A673 (cell line): ENCODE measurements around the gene AP1S3. TPM values are rescaled to one million over a fixed set of nuclear protein-coding genes. Genes with fewer than 3 reads are reported as not detected.

Source experiments
- BruUV-seq: library from RNA; stranded (reverse); fragments of 400-500 nt; replicated peaks from 2 replicates; lab custom pipeline; 2021; lab: Mats Ljungman, UMichigan
- CTCF ChIA-PET: fragments of 300-600 bp; sonication (Branson Sonifier 250); formaldehyde crosslinking; loops from one replicate; lab custom pipeline; 2022; ENCODE audit warnings: antibody characterized with exemption; lab: Charles Lee
- POLR2A ChIA-PET: fragments of 300-600 bp; sonication (Branson Sonifier 250); formaldehyde crosslinking; loops from one replicate; lab custom pipeline; 2022; ENCODE audit warnings: antibody characterized with exemption; ENCODE audit not compliant: low non-redundant PET; lab: Charles Lee
- DNase-seq: peaks from one replicate; pipeline ENCODE4 v3.0.0-alpha.2; 2015; ENCODE audit warnings: low spot score
- H3K27ac ChIP-seq: fragments of 200-600 bp; sonication (generic); 2 replicates; pipeline ENCODE4 v1.5.1; 2016; ENCODE audit warnings: mixed run types, low read depth, mild to moderate bottlenecking, mixed read lengths, antibody characterized with exemption, low read length; ENCODE audit not compliant: poor library complexity, severe bottlenecking
- H3K27me3 ChIP-seq: fragments of 200-600 bp; sonication (generic); replicated peaks from 2 replicates; pipeline ENCODE4 v1.6.1; 2017; ENCODE audit warnings: mixed run types, low read depth, mild to moderate bottlenecking, mixed read lengths, antibody characterized with exemption, low read length; ENCODE audit not compliant: insufficient read depth, poor library complexity
- H3K36me3 ChIP-seq: fragments of 200-600 bp; sonication (generic); 2 replicates; pipeline ENCODE4 v1.6.1; 2016; ENCODE audit warnings: mixed run types, mild to moderate bottlenecking, mixed read lengths, antibody characterized with exemption, low read length; ENCODE audit not compliant: insufficient read depth, poor library complexity, severe bottlenecking
- H3K4me1 ChIP-seq: fragments of 200-600 bp; sonication (generic); 2 replicates; pipeline ENCODE4 v1.6.1; 2017; ENCODE audit warnings: mixed run types, mild to moderate bottlenecking, mixed read lengths, antibody characterized with exemption, low read length; ENCODE audit not compliant: insufficient read depth, poor library complexity, severe bottlenecking
- H3K4me3 ChIP-seq: fragments of 200-600 bp; sonication (generic); 2 replicates; pipeline ENCODE4 v1.5.1; 2016; ENCODE audit warnings: low read depth, mixed run types, mild to moderate bottlenecking, mixed read lengths, low read length; ENCODE audit not compliant: poor library complexity, severe bottlenecking
- H3K9me3 ChIP-seq: fragments of 200-600 bp; sonication (generic); 2 replicates; pipeline ENCODE4 v1.6.1; 2016; ENCODE audit warnings: mixed run types, low read depth, mild to moderate bottlenecking, mixed read lengths, antibody characterized with exemption, low read length; ENCODE audit not compliant: poor library complexity, severe bottlenecking
- CTCF ChIP-seq: fragments of 300-800, 200-600 bp; sonication (generic); conservative IDR thresholded peaks from 2 replicates; pipeline ENCODE4 v1.5.1; 2017; ENCODE audit warnings: low read depth, mild to moderate bottlenecking, antibody characterized with exemption, low read length, moderate library complexity, mixed read lengths
- EZH2 ChIP-seq: fragments of 200-600 bp; sonication (generic); IDR thresholded peaks from 2 replicates; pipeline ENCODE4 v1.6.1; 2017; ENCODE audit warnings: borderline replicate concordance, low read depth, mild to moderate bottlenecking, mixed read lengths, antibody characterized with exemption, low read length; ENCODE audit not compliant: poor library complexity, severe bottlenecking
- intact Hi-C: fragments of 100-400 bp; cut with micrococcal nuclease; formaldehyde crosslinking; loops from one replicate; pipeline ENCODE4 v1.10.0; 2022; ENCODE audit not compliant: unreplicated experiment
- total RNA-seq: library from RNA; stranded (reverse); gene quantifications from 2 replicates; pipeline ENCODE4 v1.2.3, GENCODE V29; 2021

The AP1S3 gene
- total RNA-seq, 1 experiment from 2014 or later: 23.0 TPM

- Histone ChIP-seq H3K9me3 (no peaks in the 10 kb centered on the region), H3K4me3 (no peak overlapping the region), H3K4me1 (peaks cover 62% of the 10 kb centered on the region), H3K27ac (no peak overlapping the region), H3K36me3 (no peaks in the 10 kb centered on the region), H3K27me3 (no peaks in the 10 kb centered on the region)
- DNase-seq: no peak
- intact Hi-C loops: loop anchor here (10.0 kb wide), 1 partner anchor 685 kb away; no protein-coding TSS in a partner anchor
- no TSS peak for BruUV-seq
- TF ChIP-seq CTCF: no peak
- POLR2A ChIA-PET: no interaction called here
- CTCF ChIA-PET: no interaction called here
Observed at GRCh38 chr2:223729781-223730180, 107.6 kb downstream of the AP1S3 start.

DNA sequence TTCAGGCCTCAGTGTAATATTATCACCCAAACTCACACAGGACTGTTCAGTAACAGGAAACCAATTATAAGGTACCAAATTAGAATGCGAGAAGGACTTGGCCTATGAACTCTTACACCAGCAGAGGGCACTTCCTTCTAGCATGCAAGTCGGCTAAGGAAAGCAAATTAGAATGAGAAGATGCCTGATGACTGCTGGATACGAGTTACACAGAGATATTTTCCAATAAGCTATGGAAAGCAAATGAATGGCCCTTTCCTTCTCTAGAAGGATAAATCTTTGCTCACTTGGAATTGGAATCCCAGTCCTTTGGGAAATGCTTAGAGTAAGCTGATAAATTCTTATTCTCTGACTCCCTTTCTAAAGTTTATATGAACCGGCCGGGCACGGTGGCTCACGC lies 109.8 kb downstream of the AP1S3 start:
- TF ChIP-seq EZH2 (no peak), CTCF (peak; percentile 81)
- intact Hi-C loops: loop anchor here (1.0 to 10.0 kb wide), 2 partner anchors 71 to 683 kb away; no protein-coding TSS in a partner anchor
- DNase-seq: peak; percentile 90
- Histone ChIP-seq H3K9me3 (no peaks in the 10 kb centered on the region), H3K36me3 (no peaks in the 10 kb centered on the region), H3K27me3 (no peaks in the 10 kb centered on the region), H3K4me3 (no peak overlapping the region), H3K4me1 (peaks cover 64% of the 10 kb centered on the region), H3K27ac (peak overlapping the region; percentile 56)
- ChIA-PET CTCF (no interaction called here), POLR2A (no interaction called here)
- BruUV-seq: no TSS peak

DNA sequence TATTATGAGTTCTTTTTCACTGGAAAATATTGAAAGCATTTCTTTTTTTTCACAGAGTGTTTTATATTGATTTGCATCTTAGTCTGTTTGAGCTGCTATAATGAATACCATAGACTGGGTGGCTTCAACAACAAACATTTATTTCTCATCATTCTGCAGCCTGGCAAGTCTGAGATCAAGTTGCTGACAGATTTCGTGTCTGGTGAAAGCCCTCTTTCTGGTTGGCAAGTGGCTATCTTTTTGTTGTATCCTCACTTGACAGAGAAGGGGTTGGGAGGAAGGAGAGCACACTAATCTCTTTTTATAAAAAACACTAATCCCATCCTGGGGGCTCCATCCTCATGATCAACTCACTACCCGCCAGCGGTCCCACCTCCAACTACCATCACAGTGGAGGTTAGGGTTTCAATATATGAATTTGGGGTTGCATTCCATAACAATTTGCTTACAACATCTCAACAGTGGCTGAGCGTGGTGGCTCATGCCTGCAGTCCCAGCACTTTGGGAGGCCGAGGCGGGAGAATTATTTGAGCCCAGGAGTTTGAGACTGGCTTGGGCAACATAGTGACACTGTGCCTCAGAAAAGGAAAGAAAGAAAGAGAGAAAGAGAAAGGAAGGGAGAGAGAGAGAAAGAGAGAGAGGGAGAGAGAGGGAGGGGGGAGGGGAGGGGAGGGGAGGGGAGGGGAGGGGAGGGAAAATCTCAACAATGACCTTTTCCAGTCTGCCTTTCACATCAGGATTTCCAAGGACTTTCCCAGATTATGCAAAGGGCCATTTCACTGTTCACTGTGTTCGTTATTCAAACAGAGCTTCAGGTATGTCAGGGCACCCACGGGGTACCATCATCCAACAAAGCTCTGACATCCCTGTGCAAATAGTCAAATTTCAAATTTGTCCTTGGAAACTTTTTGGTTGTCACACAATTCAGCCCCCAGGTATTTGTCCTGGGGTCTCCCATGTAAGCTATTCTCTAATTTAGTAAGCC lies 111.1 kb downstream of the AP1S3 start:
- no TSS peak for BruUV-seq

More for the DNA sequence above, 111.1 kb downstream of the AP1S3 start:
- no peaks in the 10 kb centered on the region for H3K9me3 ChIP-seq
- peak overlapping the region; percentile 89 for H3K27ac ChIP-seq
- no peak overlapping the region for H3K4me3 ChIP-seq
- no peaks in the 10 kb centered on the region for H3K27me3 ChIP-seq
- POLR2A ChIA-PET: no interaction called here
- intact Hi-C loops: loop anchor here (10.0 kb wide), 1 partner anchor 681 kb away; no protein-coding TSS in a partner anchor
- peaks cover 57% of the 10 kb centered on the region for H3K4me1 ChIP-seq
- no peaks in the 10 kb centered on the region for H3K36me3 ChIP-seq
- no peak for DNase-seq
- TF ChIP-seq EZH2 (no peak), CTCF (no peak)
- CTCF ChIA-PET: interaction anchor here (0.7 kb wide), 1 partner anchor 401 kb away, joined by 9 read pairs; no protein-coding TSS in a partner anchor
